Measurements from ENCODE around the gene NEDD9. TPM values are rescaled to one million over a fixed set of nuclear protein-coding genes. Genes with fewer than 3 reads are reported as not detected.

NEDD9 gene
- total RNA-seq, 1 donor = 29.8 TPM

DNA sequence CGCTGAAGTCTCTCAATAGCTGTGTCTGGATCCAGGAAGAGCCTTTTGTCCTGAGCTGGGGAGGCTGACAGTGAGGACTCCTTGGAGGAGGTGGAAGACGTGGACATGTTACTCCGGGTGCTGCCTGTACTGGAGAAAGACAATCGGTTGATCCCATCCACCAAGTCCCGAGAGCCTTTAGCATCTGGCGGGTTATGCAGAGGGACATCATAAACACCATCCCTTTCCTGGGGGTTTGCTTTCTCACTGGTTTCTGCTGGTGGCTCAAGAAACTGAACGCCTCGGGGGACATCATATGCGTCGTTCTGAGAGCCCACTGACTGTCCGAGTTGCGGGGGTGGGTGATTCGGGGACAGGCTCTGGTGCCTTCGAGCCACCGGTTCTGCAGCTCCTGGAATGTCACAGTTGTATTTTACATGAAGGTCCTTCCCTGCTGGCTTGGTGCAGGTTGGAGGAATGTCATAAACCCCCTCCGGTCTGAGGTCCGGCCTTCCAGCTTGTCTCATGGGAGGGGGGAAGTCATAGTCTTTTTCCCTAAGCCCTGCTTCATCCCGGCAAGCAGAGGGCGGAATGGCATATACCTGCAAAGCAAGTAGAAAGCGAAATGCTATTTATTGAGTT lies 41.7 kb downstream of the NEDD9 start:
- TF ChIP-seq, protein P1, sequence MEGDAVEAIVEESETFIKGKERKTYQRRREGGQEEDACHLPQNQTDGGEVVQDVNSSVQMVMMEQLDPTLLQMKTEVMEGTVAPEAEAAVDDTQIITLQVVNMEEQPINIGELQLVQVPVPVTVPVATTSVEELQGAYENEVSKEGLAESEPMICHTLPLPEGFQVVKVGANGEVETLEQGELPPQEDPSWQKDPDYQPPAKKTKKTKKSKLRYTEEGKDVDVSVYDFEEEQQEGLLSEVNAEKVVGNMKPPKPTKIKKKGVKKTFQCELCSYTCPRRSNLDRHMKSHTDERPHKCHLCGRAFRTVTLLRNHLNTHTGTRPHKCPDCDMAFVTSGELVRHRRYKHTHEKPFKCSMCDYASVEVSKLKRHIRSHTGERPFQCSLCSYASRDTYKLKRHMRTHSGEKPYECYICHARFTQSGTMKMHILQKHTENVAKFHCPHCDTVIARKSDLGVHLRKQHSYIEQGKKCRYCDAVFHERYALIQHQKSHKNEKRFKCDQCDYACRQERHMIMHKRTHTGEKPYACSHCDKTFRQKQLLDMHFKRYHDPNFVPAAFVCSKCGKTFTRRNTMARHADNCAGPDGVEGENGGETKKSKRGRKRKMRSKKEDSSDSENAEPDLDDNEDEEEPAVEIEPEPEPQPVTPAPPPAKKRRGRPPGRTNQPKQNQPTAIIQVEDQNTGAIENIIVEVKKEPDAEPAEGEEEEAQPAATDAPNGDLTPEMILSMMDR (IDR thresholded peaks at IDR 0.05; ENCODE audit: insufficient read depth, low read depth, low read length) = no peak
- no peak overlapping the region for H3K4me3 ChIP-seq (ENCODE audit: low read depth, low read length)
- no peak for DNase-seq (ENCODE audit: low read depth)

DNA sequence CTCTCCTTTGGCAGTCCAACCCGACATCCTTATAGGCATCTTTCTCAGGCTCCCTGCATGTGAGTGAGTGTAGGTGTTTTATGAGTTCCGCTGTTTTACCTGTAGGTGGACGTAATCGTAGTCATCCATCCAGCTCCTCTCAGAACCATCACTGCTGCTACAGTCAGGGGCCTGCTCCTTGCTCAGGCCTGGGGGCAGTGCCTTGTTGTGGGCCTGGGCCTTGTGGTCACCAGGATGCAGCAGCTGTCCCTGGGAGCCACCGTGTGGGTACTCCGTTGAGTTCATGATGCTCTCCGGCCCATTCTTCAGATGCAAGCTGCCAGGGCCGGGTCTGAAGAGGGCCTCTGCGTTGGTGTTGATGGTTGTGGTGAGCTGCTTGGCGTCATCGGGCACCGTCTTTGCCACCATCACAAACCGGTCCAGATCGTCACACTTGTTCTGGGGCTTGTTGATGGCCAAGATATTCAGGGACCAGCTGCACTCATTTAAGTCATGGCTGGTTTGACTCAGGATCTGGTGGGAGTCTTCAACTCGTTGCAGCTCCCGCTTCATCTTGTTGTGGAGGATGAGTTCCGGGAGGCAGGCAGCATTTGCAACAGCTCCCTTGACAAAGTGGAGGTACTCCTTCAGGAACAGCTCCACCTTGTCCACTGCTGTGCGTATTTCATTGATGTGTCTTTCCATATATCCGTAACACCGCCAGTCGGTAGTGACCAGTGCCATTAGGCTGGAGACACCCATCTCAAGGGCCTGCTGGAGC lies 42.4 kb downstream of the NEDD9 start:
- DNase-seq (ENCODE audit: low read depth) = no peak
- H3K4me3 ChIP-seq (ENCODE audit: low read depth, low read length) = no peak overlapping the region
- TF ChIP-seq, protein P1 (IDR thresholded peaks at IDR 0.05; ENCODE audit: insufficient read depth, low read depth, low read length) = no peak

DNA sequence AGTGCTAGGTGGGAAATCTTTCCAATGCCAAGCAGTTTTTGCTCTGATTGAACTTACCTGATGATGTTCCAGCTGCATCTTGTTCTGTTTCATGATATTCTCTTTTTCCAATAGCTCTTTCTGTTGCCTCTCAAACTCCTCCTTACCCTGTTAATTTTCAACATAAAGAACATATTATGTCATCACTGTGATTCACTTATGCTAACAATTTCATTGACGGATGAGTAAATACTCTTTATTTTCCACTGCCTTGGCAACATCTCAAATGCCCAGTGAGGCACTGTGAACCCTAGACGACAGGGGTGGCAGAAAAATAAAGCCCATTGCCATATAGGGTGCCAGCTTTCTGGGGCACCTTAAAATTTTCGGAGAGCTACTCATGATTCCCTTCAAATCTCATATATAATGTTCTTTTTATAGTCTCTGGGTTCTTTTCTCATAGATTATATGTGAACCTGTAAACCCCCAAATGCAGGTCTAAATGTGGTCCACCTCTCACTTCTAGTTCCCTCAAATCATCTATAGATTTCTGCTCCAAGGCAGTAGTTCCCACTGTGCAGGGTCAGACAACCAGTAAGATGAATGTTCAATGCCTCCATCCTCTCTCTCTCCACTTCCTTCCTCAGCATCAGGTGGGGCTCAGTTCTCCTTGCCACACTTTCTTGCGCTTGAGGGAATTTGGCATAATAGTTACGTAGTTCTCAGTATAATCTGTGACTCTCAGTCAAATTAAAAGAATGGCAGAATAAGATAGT lies 44.1 kb downstream of the NEDD9 start:
- TF ChIP-seq, protein P1 (IDR thresholded peaks at IDR 0.05; ENCODE audit: insufficient read depth, low read depth, low read length) = no peak
- DNase-seq (ENCODE audit: low read depth) = no peak
- H3K4me3 ChIP-seq (ENCODE audit: low read depth, low read length) = no peak overlapping the region

DNA sequence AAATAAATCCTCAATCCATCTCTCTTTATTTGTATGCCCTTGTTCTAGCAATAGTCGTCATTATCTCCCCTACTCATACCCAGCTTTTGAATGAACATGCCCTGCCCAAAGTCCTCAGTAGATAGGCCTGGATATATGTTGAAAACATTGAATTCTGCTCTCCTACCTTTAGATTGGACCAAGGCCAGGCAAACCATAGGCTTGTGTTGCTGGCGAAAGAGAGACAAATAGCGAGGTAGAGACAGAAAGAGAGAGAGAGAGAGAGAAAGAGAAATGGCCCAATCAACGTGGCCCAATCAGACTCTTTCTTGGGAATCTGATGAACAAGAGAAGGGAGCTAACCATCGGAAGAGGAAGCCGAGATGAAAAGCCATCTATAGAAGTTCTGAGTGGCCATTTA lies 45.2 kb downstream of the NEDD9 start:
- H3K4me3 ChIP-seq (ENCODE audit: low read depth, low read length) = no peak overlapping the region
- DNase-seq (ENCODE audit: low read depth) = no peak
- TF ChIP-seq, protein P1 (IDR thresholded peaks at IDR 0.05; ENCODE audit: insufficient read depth, low read depth, low read length) = no peak

DNA sequence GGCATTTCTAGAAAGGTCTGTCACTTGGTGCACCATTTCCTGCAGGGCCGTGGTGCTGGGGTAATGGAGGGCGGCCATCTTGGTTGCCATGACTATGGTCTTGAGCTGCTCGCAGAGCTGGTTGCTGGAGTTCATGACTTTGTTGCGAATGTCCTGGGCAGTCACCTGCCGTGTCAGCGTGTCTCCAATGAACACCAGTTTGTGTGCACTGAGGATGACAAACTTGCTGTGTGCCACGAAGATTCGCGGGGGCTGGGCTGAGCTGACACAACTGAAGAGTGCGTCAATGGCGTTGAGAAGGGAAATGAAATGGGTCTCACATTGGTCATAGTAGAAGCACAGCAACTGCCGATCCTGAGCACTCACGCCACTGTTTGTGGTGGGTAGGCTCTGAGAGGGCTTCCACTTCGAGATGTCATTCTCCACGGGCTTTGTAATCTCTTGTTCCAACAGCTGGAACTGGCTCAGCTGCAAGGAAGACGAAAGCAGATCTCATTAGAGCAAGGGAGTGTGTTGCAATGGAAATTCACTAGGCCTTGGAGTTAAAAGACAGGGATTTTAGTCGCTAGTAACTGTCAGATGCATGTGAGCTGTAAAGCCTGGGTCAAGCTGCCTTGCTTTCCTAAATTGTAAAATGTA lies 47.1 kb downstream of the NEDD9 start:
- peak; percentile 91 for DNase-seq (ENCODE audit: low read depth)
- H3K4me3 ChIP-seq (ENCODE audit: low read depth, low read length) = no peak overlapping the region
- TF ChIP-seq, protein P1 (IDR thresholded peaks at IDR 0.05; ENCODE audit: insufficient read depth, low read depth, low read length) = no peak

DNA sequence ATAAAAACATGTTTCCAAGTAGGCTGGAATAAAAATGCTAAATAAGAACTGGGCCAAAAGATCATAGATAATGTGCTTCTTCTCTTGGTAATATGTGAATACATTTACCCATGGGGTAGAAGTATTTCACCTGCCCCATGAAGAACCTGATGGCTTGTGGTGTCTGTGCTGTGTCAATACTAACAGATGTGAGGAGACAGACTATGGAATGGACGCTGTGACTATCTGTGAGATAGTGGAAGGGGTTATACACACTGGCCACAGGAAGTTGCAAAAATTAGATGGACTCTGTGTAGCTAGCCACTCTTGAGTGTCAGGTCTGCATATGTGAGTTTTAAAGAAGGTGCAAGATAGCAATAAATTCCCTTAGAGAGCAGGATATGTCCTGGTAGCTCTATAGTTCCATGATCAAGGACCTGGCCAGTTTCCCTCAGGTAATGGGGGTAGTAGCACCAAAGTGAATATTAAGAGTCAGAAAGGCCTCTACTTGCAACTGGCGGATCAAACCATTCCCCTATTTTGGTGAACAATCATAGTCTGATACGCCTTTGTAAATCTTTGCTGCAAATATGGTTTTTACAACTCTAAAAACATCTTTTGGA lies 48.6 kb downstream of the NEDD9 start:
- H3K4me3 ChIP-seq (ENCODE audit: low read depth, low read length) = no peak overlapping the region
- no peak for DNase-seq (ENCODE audit: low read depth)
- TF ChIP-seq, protein P1 (IDR thresholded peaks at IDR 0.05; ENCODE audit: insufficient read depth, low read depth, low read length) = no peak
